Activated CD4-positive, alpha-beta T cell treated with anti-CD3 and anti-CD28 coated beads for 4 hours (primary cell): ENCODE data around the gene LEPR.
"Not testable (repeated sequence)": the region's sequence is repeated elsewhere in the genome, so short reads cannot be mapped to it uniquely, and the experiment has no call there.

ENCODE experiments used
- DNase-seq, 2 donors: peaks; one replicate each; pipeline ENCODE4 v3.0.0-alpha.2; 2020

LEPR gene

DNA sequence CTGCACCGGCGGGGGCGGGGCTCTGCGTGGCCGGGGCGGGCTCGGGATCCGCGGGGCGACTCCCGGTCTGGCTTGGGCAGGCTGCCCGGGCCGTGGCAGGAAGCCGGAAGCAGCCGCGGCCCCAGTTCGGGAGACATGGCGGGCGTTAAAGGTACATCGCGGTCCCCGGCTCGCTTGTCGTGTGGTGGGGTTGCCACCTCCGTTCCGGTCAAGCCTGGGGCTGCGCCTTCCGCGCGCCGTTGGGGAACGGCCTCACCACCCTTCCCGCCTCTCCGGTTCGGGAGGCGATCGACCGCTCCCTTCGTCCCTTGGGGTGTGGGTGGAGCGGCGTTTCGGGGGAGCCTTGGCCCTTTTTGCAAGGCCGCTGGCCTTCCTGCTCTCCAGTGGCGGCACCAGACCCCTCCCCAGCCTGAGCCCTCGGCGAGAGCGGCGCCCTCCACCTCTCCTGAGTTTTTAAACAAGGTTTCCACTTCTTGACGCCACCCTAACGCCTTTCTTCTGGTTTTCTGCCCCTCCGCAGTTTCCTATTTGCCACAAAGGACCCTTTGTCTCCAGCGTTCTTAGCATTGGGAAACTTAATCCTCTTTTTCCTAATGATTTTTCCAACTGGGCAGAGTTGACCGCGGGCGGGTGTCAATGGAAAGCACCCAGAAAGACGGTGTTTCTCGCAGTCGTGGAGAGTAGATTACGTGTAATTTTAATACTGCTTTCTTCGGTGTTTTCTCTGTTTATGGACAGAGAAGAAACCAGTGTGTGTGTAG lies at the start of gene LEPR, which contains the start of gene LEPROT:
TSS of gene LEPR (plus strand) at position 79 of the 761 bp plus-strand sequence. CDS start 144,898 bp downstream, outside the sequence.
TSS of gene LEPROT (plus strand) at position 79 of the 761 bp plus-strand sequence. CDS start at position 136, 57 bp downstream.
- DNase-seq: no peak

DNA sequence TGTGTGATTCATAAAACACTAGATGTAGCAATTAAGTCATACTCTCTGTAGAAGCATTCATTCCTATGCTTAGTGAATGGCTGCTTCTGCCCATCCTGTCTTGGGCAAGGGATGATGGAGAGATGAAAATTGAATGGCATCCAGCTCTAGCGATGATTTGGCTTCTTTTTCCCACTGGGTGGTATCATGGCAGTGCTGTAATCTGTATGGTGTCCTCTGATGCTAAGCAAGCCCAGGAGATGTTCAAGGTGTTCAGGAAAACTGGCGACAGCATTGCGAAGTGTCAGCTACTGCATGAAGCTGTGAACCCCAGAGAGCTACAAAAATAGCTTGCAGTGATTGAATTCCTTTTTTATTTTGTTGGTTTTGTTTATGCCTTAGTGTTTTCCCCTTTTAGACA lies 48.9 kb upstream of the LEPR start:
- no peak for DNase-seq

DNA sequence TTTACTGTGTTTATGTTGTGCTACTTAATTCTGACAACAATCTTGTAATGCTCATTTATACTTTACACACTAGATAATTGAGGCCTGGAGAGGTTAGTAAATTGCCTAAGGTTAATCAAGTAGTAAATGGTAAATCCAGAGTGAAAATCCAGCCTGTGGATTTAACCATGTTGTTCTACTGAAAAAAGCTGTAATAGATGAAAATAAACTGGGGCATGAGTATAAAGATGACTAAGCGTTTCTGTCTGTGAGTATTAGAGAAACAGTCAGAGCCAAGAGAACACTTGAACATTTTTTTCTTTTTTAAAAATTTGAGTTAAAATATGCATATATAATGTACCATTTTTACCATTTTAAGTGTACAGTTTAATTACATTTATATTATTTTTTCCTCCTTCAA lies 47.9 kb upstream of the LEPR start:
- DNase-seq: no peak

DNA sequence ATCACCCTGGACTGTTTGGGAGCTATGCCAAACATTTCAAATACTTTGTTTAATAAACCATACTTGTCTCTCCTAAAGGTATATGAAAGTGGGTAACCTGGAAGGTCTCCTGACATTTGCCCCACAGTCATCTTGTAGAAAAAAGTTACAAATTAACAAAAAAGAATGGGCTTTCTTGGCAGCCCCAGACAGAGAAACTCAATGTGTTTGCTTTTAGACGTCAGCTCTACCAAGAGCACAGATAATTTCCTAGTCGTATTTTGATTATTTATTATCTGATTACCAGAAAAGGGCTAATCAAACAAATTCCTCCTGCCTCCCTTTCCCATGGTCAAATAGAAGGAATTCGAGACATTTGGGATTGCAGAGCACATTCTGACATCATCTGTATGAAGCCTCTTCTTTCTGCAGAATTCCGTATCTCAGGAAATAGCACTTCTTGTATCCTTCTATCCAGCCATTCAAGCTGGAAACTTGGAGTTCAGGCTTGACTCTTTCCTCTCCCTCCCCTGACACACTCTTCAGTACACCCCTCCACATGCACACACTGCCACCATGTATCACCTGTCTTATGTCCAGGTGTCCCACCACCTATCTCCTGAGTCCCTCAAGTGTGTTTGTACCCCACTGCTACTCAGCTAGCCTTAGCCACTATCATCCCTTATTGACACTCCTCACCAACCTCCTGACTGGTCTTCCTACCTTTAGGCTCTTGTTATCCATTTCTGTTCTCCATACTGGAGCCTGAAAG lies 42.8 kb upstream of the LEPR start:
- no peak for DNase-seq

DNA sequence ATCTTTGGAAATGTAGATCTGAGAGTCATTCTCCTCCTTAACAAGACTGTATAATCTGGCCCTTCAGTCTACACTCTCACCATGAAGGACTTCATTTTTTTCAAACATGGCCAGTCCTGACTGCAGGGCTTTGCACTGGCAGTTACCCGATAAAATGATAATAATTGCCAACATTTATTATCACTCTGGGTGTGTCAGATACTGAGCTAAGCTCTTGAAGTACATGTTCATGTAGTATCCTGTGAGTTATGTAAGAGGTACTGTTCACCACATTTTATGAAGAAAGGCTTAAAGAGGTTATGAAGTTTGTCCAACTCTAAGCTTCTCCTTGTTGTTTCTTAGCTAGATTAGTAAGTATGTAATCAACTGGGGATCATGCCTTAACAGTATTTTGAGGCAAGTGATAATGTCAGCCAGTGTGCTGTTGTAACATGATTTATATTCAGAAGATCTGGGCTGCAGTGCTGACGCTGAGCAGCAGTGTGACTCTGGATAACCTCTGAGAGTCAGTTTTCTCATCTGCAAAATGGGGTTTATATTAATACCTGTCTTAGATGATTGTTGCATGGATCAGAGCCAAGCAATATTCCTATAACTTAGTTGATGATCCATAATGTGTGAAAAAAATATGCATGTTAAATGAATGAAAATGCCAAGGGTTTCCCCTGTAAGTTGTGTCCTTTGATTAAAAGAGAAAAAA lies 42.1 kb upstream of the LEPR start:
- no peak for DNase-seq

DNA sequence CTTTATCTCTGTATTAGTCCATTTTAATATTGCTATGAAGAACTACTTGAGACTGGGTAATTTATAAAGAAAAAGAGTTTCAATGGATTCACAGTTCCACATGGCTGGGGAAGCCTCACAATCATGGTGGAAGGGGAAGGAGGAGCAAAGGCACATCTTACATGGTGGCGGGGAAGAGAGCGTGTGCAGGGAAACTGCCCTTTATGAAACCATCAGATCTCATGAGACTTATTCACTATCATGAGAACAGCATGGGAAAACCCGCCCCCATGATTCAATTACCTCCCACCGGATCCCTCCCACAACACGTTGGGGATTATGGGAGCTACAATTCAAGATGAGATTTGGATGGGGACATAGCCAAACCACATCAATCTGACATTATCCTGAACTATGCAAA lies 36.0 kb upstream of the LEPR start:
- not testable (repeated sequence) for DNase-seq

GRCh38 chr1:65386439-65386838 lies 34.0 kb upstream of the LEPR start:
- DNase-seq: no peak

- no peak for DNase-seq
Measured at GRCh38 chr1:65387821-65388220, 32.6 kb upstream of the LEPR start.

DNA sequence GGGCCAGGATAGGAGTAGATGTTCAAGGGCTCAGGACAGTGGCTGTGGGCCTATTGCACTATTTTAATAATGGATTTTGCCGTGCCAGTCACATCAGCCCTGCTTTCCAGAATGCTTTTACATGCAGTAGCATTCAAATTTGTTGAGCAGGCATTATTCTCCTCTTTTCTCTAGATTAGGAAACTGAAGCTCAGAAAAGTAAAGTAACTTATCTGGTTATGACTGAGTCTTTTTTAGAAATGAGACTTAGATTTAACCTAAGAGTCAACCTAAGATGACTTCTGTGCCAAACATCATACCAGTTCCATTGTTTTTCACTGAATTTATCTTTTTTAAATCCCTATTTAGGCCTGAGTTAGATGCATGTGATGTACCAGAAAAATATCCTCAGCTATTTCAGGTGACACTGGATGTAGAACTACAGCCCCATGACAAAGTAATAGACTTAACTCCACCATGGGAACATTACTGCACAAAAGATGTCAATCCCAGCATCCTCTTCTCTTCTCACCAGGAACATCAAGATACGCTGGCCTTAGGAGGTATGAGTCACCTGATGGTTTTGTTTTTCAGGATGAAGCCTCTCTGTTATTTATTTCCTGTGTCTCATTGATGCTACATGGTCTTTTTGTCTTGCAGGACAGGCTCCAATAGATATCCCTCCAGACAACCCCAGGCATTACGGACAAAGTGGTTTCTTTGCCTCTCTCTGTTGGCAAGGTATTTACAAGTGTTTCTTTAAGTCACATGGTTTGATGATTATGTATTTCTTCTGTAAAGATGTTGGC lies 31.4 kb upstream of the LEPR start:
- DNase-seq: no peak

GRCh38 chr1:65392497-65392896 lies 28.0 kb upstream of the LEPR start:
- DNase-seq: no peak

DNA sequence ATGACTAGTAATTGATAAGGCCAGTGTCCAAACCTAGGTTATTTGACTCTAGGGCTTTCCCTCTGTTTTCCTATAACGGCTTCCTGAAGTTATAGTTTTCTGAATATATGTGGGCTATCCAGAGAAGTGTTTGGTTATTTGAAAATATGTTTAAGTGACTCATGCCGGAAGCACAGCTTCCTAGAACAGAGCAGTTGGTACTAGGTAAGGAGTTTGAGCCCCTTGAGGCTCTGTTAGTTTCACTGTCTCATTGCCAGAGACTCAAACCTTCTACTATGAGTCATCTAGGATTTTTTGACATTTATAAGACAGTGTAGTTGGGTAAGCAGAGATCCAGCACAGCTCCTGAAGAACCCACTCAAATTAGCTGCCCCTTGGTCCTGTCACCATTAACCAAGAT lies 27.1 kb upstream of the LEPR start:
- peak in 1 of 2 donors; percentile 7 for DNase-seq

DNA sequence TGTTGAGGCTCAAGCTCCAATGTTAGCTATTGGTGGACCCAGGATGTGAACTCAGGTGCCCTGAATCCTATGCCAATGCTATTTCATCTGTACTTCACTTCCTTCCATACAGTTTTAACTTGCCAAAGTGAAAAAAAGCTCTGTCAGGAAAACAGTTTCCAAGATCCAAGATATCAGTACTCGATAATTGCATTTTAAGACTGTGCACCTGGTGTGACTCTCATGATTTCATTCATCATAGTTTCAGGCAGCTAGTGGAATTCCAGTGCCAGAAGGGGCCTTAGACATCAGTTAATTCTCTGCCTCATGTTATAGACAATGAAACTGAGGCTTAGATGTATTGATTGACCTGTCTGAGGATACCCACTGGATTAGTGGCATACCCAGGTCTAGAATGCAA lies 26.5 kb upstream of the LEPR start:
- DNase-seq: no peak

- no peak for DNase-seq
Measured at GRCh38 chr1:65395887-65396612, 24.4 kb upstream of the LEPR start.

- DNase-seq: no peak
Measured at GRCh38 chr1:65398083-65398482, 22.4 kb upstream of the LEPR start.

- DNase-seq: no peak
Measured at GRCh38 chr1:65399003-65399402, 21.5 kb upstream of the LEPR start.

GRCh38 chr1:65401612-65402011 lies 18.9 kb upstream of the LEPR start:
- no peak for DNase-seq

DNA sequence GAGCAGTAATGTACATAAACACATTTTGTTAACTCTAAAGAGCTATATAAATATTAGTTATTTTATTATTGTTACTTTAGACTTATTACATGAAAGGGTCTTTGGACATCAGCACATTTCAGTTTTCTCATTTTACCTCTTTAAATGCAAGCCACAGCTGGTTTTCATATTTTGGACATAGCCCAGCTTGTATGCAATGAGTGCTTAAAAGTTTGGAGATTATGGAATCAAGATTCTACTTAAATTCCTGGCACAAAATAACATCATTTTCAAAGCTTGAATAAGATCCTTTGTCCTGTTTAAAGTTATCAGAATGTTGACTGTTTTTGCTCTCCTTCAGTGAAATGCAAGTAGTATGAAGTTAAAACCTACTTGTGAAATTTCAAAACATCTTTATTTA lies 15.5 kb upstream of the LEPR start:
- DNase-seq: no peak

GRCh38 chr1:65407877-65408276 lies 12.6 kb upstream of the LEPR start:
- DNase-seq: no peak

DNA sequence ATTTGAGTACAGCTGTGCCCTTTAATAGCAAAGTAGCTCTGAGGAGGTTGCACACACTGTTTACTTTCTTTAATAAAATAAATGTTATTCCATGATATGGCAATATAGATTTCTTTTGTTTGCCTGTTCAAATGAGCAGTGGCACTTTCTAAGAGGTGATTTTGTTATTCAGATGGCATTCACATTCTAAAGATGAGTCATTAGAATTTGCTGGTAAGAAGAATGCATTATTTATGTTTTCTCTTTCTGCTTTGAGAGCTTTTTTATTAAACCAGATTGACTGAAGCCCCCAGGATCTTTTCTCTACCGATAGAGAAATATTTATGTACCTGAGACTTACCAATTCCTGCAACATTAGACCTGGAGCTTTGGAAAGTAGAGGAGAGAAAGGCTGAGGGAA lies 11.2 kb upstream of the LEPR start:
- DNase-seq: no peak

DNA sequence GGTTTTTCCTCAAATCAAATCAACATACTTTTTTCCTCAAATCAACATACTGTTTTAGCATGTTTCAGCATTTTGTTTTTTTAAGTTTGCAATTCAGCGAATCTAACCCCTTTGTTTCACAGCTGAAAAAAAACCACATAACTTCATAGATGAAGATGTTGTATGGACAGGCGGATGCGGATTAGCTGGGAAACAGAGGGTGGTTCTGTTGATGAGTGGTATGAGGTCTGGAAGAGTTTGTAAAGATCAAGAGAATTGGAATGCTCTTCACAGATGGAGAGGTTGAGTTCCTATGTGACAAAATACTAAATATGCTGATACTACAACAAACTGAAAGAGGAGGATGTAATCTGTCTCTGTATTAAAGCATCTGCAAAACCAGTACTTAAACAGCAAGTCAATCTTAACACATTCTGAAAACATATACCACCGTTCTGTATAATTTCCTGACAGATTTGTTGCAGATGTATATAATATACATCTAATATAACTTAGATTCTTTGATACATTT lies 10.6 kb upstream of the LEPR start:
- no peak for DNase-seq

GRCh38 chr1:65412256-65412983 lies 8.0 kb upstream of the LEPR start:
- DNase-seq: no peak
